NT2/D1 (cell line): ENCODE measurements around the gene ATXN1.

Experiments used
- YY1 ChIP-seq: IDR thresholded peaks from 2 replicates; pipeline ENCODE4 v1.6.1; 2011; ENCODE audit not compliant: insufficient read length, insufficient read depth
- ZNF274 ChIP-seq: IDR thresholded peaks from 2 replicates; pipeline ENCODE4 v1.6.1; 2011; ENCODE audit warnings: mild to moderate bottlenecking, low read depth, low read length

DNA sequence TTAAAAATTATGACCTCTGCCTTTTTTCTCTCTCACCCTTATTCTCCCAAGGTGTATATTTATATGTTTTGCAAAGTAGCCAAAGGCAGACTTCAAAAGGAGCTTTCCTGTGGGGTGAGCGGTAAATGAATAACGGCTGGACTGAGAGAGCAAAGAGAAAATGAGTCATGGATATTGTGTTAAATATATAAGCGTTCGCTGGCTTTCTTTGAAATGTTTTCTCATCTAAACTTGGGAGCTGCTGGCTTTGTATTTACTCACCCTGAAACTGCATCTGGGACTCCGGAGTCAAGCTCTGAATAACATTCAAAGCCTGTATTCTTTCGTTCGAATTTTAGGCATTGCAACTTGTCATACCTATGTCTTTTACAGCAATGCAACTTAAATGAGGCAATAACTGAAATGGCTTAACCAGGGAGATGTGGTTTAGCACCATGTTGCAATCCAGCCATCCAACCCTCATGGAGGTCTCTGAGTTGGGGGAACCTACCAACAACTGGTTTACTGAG is 32.0 kb downstream of the ATXN1 start:
- TF ChIP-seq ZNF274 (no peak), YY1 (no peak)
